A204.1 (cell line): ENCODE results near the gene ATP8A1.

Source experiments
- FAIRE-seq: peaks from 2 replicates; lab custom pipeline; 2012; peaks lifted over from hg19 to GRCh38; lab: Jason Lieb, UNC

The ATP8A1 gene

DNA sequence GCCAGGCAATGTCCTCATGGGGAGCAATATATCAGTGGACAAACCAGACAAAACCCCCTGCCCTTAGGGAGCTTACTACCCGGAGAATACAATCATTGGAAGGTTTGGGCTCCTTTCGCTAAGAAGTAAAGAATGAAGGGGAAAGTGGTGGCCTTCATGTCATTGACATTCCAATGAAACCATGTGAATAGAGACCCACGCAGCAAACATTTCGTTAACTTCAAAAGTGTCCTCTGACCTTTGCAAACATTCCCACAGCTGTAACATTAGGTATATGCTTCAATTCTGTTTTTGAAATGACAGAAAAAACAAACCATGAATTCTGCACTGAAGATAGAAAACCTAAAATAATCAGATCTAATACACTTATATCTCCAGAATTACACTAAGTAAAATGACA, 7.0 kb downstream of the ATP8A1 start:
- no peak for FAIRE-seq

DNA sequence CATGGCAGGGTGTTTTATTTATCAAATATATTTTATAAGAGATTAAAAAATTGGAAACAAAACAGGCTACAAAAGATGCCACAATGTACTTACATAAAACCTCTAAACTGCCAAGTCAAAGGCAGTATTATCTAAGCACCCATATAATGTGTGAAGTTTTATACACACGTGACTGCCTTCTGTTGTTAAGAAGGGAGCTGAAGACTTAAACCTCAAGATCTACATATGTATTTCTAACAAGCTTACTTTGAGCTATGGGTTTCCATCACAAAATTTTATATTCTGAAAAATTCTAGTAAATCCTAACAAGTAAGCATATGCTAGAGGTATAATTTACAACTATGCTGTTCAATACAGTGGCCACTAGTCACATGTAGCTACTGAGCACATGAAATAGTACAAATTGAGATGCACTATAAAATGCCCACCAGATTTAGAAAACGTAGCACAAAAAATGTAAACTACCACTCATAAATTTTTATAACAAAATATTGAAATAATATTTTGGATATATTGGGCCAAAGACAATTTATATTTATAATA, 9.8 kb downstream of the ATP8A1 start:
- FAIRE-seq = no peak

DNA sequence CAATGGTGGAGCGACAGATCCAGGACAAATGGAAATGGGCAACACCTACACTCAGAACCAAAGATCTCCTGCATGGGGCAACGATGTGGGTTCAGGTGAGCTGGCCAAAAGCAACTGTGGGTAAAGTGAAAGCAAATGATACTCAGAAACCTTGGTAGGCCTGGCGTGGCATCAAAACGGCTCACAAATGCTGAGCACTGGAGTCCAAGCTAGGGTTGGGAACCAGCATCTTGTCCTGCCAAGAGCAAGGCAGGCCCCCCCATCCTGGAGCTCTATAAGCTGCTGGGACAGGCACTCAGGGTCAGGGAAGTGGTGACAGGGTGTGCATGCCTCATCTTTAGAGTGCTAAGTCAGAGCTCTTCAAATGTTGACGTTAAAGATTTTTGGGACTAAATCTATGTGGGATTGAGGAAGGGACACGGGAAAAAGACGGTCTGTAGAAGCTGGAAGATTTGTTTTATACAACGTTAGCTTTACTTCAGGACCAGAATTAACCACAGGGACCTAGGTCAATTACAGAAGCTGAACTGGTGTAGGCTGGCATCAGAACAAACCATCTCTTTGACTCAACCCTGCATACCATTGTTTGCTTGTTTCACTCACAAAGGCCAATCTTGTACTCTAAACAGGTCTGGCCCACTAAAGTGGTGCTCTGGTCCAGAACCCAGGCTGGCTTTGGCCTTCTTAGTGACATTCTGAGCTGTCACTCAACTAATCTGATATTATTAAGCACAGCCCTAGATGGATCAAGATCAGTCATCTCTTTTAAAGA, 10.7 kb downstream of the ATP8A1 start:
- no peak for FAIRE-seq

DNA sequence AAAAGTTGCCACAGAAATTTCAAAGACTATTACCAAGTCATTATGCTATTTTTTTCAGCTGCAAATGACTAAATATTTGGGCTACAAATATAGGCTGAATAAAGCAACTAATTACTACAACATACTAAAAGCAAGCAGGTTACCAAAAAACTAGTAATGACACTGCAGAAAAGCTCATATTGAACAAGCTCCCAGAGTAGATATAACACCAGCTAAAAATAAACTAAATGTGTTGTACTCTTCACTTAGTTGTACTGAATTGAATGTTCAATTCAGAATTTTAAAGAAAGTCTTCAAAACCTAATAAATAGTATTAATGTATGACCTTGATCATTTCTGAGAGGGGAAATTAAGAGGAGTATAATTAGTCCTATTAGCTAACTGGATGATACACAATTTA, 12.0 kb downstream of the ATP8A1 start:
- no peak for FAIRE-seq

DNA sequence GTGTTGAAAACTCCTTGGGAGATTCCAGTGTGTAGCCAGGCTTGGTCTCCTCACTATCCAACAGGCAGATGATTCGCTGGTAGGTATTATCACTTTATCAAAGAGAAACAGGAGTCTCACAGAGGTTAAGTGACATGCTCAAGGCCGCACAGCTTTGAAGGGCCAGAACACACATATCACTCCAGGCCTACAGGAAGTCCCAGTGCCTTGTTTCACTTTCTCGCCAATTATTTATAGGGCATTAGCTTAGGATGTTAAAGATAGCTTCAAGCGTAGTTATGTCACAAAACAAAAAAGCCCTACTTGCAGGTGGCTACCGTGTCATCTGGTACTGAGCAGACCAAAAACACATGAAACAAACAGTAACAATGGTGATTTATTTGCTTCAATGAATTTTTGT, 13.2 kb downstream of the ATP8A1 start:
- no peak for FAIRE-seq

DNA sequence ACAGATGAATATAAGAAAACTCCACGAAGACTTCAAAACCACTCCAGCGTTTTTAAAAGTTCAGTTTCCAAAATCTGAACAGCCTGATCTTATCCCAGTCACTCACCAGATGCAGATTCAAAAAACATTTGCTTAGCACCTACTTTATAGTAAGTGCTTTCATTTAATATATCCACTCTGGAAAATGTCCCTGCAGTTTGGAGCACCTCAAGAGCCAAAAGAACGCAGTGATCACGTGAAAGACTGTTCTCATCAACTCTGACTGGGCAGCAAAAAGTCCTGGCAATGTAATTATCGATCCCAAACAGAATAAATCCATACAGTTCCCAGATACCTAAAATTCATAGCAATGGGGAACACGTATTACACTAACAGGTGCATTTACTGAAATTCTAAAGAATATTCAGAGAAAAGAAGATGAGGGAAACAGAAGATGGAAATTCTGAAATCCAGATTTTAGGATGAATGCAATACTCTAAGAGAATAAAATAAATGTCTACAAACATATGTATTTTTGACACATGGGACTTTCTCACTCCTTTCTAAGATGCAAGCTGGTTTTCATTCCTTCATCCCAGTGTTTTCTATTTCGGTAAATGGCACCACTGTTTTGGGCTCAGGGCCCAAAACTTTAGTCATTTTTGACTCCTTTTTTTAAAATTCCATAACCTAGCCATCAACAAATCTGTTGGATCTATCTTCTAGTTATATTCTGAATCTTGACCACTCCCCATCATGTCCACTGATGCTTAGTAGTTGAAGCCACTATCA, 13.9 kb downstream of the ATP8A1 start:
- no peak for FAIRE-seq

DNA sequence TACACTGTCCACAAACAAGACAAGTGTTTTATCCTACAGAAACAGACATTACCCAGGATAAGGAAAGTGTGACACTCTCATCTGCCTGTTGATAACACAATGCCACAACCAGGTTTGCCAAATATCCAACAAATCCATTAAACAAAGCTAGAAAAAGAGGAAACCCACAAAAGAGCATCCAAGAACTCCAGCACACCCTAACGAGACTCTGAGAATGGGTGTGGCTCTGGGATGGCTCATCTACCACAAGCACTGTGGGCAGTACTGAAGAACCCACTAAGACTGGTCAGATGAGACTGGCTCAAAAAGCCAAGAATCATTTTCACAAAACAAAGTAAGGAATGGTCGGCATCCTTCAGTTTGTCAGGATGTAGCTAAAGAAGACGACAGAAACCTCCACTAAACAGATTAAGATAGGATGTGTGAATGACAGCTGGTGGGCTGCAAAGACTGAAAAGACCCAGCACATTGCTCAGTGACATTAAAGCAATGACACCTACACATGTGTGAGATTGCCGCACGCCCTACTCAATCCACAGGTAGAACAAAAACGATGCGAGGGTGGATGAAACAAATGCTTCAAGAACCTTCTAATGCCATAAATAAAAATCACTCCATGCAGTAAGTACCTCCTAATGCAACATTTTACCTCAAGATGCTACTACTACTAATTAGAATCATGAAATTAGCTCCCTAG, 14.7 kb downstream of the ATP8A1 start:
- no peak for FAIRE-seq

DNA sequence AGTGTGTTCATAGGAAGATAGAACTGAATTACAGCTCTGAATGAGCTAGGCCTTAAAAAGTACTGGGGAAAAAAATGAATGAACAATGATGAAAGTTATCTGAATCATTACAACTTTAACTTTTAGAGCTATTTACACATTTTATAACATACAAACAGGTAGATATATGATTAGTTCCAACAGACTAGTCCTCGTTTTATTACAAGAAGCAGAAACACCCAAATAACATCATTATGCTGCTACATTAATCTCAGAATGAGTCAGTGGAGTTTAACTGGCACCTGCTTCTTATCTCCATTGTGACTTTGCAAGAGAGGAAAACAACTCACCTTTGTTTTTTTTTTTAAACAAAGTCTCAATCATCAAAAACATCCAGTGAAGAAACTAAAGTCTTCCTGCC, 15.2 kb downstream of the ATP8A1 start:
- no peak for FAIRE-seq

DNA sequence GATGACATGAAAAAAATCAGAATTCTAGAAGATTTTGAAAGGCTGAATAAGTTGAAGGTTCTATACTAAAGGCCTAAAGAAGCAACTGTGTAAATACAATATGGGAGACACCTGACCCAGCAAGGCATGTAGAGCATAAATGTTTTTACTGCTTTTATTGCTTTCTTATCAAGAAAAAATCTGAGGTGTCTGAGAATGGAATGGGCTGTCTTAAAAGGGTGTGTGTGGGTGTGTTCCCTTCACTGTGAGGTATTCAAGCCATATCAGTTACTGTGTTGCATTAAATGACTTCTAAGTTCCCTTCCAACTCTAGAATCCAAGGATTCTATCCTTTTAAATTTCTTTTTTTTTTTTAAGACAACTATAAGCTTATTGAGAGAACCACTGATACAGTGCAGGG, 15.7 kb downstream of the ATP8A1 start:
- FAIRE-seq = no peak

DNA sequence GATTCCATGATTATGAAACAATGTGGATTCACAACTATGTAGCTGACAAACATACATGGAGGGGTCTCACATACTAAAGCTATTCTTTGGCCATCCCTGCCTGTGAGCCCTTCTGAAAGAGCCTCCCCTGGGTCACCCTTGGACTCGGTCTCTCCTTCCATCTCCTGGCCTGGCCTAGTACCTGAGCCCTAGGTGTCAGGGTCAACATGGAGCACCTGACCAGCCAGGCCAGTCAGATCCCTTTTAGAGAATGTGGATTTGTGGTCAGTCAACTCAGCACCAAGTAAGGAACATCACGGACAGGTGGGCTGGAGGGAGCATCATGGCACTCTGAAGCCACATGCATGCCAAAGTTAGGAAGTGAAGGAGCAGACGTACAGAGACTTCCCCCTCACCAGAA, 16.3 kb downstream of the ATP8A1 start:
- FAIRE-seq = no peak

DNA sequence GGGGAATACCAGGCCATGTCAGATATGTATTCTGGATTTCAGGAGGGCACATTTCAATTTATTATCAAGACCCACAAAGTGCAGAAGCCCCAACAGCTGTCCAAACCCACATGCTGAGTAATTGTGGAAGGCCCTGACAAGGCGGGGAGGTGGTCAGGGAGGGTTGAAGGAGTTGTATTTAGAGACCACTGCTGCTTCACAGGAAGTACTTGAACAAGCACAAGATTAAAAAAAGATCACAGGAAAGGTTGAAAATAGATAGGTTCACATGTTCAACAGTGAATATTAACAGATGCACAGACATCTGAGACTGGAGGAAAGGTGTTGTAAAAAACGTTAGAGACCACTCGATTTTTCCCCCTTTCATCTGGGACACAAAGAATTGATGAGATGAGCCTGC, 17.9 kb downstream of the ATP8A1 start:
- no peak for FAIRE-seq

DNA sequence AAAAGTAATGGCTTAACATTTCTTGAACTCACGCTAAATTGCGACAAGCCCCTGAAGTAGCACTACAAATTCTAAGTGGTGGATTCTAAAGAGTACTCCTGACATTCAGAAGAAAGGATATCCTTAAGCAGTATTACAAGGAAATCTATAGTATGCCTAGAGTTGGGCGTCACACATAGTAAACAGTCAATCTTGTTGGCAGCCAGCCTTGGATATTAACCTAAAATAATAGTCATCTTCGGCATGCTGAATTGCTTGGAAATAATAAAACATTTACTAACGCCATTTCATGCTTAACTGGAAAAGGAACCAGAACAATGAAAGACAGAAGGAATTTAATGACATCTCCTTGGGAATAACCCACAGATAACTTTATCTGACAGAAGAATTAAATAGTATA, 18.6 kb downstream of the ATP8A1 start:
- FAIRE-seq = no peak

DNA sequence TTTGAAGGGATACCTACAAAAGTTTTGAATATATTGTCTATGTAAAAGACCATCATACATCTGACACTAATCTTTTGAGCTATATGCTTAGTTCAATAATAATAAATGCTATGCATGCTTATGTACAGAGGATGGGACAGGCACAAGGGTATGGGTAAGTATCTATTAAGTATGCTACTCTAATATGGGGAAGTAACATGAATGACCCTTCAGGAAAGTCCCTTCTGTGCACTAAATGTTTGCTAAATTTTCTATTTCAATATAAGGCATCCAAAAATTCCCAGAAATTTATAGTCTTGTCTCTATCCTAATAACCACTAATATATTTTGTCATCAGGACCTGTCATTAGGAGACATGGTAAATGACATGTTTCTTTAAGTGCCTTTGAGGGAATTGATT, 19.0 kb downstream of the ATP8A1 start:
- FAIRE-seq = no peak

DNA sequence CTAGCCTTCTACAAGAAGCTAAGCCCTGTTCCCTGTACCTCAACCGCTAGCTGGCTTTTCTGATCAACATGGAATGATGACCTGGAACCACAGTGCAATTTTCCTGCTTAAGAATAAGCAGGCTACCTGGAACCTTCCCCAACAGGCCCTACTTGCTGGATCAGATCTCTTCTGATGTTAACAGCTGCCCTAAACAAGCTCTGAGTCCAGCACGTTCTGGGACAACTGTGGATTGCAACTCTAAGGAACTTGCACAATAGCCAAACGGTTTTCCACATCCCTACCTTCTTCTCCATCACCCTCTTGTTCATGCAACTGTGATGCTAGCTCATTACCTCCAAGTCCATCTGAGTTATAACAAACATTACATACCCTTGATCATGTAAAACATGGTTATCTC, 19.8 kb downstream of the ATP8A1 start:
- no peak for FAIRE-seq

DNA sequence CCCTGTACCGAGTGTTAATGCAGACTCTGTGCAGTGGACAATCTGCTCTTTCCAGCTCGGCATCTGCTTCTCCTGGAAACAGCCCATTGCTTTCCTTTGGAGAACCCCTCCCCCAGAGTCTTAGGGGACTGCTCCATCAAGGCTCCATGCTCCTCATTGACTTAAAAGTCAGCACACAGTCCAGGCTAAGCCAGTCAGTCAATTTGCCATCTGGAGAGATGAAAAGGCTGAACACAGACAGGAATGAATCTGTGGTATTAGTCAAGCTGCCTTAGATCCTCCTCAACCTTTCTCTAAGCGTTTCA, 20.3 kb downstream of the ATP8A1 start:
- no peak for FAIRE-seq

DNA sequence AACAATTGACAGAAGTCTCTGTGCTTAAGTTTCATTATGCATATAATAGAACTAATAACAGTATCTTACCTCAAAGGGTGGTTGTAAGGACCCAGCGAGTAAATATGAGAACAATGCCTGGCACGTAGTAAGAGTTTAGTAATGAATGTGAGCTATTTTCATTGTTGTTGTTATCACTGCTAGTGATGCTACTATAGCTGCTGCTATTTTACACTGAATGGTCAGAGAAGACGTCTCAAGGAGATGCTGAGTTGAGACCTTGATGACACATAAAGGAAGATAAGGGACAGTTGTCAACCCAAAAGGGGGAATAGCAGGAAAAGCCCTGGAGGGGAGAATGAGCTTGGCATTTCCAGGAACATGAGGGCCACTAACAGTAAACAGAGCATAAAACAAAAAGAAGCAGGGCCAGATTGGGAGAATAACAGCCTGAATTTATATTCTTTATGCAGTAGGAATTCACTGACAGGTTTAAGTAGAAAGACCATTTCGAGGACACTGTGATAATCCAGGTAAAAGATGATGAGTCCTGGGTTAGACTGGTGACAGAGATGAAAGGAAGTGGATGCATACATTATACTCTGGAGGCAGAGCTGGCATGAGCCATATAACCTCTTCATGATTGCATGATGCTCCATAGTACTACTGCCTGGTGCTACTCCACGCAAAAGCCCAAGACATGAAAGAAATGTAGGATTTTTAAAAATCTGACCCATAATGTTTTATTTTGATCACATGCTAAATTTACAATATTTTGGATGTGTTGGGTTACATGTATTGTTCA, 23.1 kb downstream of the ATP8A1 start:
- no peak for FAIRE-seq

DNA sequence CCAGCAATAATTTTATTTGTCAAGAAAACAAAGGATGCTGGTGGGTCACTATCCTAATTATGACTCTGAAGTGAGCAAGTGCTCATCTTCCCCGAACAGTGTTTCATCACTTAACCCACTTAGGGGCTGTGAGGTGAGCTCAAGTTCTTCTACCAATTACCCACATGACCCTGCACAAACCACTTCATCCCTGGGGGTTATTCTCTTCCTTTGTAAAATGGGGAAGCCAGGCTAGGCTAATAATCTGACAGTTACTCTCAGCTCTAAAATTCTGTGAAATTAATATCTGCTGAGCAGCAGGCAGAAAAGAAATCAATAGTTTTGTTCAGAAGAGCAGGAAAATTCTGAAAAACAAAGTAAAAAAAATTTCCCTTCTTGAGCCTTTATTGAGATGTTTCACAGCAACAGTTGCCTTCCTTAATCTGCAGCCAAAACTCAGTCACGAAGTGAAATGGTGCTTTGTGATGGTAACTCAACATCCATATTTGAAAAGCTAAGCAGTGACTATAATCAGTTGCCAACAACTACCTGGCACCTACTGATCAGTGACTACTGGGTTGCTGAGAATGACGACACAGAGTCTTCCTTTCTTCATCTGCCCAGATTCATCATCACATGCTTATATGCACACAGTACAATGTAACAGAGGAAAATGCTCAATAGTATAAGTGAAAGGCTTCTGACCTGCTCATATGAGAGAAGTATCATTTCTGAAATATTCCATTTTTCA, 24.1 kb downstream of the ATP8A1 start:
- no peak for FAIRE-seq

DNA sequence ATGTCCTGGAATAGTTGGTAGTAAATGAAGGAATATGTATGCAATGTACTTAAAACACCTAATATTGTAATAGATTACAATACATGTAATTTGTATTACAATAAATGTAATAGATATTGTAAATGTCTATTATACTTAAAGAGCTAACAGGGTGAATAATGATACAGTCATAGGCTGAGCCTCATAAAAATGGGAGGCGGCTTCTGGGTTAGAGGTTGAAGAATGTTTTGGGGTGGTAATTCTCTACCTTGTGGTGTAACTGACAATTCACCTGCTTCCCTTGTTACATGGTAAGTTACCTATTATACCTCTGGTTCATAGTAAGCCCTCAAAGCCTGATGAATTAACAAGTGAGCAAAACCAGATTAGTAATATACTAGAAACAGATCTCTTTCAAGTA, 26.0 kb downstream of the ATP8A1 start:
- no peak for FAIRE-seq

DNA sequence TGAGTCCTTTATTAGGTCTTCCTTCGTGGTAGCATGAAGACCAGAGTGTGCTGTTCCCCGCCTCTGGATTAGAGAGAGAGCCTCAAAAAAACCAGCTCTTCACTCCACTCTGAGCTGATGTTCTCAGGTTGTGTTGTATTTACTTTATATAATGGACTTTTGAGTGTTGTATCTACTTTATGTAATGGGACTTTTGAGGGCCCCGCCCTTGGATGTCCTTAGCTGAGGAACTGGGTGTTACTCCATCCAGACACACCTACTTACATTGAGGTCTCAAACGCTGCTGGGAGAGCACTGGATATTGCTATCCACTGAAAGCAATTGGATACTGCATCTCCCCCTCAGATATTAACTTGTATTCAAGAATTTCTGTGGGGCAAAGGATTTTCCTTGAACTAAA, 28.2 kb downstream of the ATP8A1 start:
- no peak for FAIRE-seq

DNA sequence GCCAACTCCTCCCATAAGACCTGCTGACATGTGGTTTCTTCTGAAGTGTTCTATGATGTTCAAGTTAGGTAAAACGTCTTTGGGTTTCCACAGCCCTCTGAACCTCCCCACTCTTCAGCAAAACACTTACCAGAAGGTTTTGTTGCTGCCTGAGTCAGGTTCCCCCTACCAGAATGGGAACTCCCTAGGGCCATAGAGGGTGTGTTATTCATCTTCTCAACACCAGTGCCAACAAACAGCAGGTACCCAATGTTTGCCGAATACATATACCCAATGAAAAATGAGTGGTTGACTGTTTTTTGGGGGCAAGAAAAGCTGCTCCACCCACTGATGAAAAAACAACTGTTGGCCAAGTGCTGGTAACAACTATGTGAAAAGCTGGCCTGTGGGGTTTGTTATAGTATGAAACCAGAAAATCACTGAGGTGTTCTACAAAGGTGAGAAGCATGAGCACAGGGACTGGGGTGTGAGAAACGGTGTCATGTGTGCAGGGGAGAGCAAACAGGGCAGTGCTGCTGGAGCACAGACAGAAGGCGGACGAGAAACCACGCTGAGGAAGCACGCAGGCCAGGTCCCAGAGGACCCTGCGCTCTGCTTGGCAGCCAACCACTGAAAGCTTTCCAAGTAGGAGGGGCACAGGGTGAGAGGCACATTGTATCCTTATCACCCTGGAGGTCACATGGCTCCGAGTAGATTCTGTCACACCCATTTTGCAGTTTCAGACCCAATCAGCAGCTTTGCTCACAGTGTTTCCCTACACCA, 28.8 kb downstream of the ATP8A1 start:
- no peak for FAIRE-seq

DNA sequence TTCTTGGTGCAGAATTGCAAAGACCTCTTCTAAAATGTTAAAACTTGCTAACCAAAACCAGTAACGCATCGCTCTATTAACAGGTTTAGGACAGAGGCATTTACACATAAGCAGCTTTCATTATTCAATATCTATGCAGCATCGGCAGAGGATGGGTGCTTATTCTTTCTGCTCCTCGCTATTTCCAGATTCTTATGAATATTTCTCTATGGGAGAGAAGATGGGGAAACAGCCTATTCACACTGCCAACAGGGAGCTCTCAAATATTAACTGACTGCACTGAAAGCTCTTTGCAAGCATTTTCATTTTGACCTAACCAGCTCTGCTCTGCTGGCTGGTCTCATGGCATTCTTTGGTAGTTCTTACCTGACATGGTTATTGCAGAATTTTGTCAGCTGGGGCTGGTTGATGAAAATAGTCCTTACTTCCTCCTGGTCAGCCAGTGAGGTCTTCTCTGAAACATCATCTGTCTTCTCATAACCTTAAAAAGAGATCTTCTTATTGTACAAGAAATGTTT, 30.2 kb downstream of the ATP8A1 start:
- no peak for FAIRE-seq
